Dedifferentiated amniotic fluid mesenchymal stem cell (primary cell): Measurements from ENCODE around the gene ZWILCH.
"Not testable (repeated sequence)": the region's sequence is repeated elsewhere in the genome, so short reads cannot be mapped to it uniquely, and the experiment has no call there.

Experiments used
- DNase-seq: peaks from one replicate; pipeline ENCODE4 v3.0.0-alpha.2; 2016; ENCODE audit errors: extremely low spot score

The ZWILCH gene

GRCh38 chr15:66581972-66582537 is 76.9 kb downstream of the ZWILCH start:
- DNase-seq: no peak

GRCh38 chr15:66586155-66586976 is 81.2 kb downstream of the ZWILCH start:
- no peak for DNase-seq

GRCh38 chr15:66587020-66587419 is 81.9 kb downstream of the ZWILCH start:
- no peak for DNase-seq

- no peak for DNase-seq
Measured at GRCh38 chr15:66587749-66588148, 82.6 kb downstream of the ZWILCH start.

- DNase-seq: no peak
Measured at GRCh38 chr15:66588537-66588936, 83.4 kb downstream of the ZWILCH start.

GRCh38 chr15:66588971-66589370 is 83.8 kb downstream of the ZWILCH start:
- no peak for DNase-seq

- not testable (repeated sequence) for DNase-seq
Measured at GRCh38 chr15:66589429-66589828, 84.3 kb downstream of the ZWILCH start.

- DNase-seq: no peak
Measured at GRCh38 chr15:66590435-66590834, 85.3 kb downstream of the ZWILCH start.

- DNase-seq: no peak
Measured at GRCh38 chr15:66591322-66591862, 86.3 kb downstream of the ZWILCH start.

- DNase-seq: no peak
Measured at GRCh38 chr15:66592505-66593218, 87.5 kb downstream of the ZWILCH start.

- DNase-seq: no peak
Measured at GRCh38 chr15:66593219-66593780, 88.2 kb downstream of the ZWILCH start.

- no peak for DNase-seq
Measured at GRCh38 chr15:66594344-66594743, 89.2 kb downstream of the ZWILCH start.

GRCh38 chr15:66594836-66595235 is 89.7 kb downstream of the ZWILCH start:
- no peak for DNase-seq

- no peak for DNase-seq
Measured at GRCh38 chr15:66595332-66595731, 90.2 kb downstream of the ZWILCH start.

GRCh38 chr15:66595931-66596545 is 90.9 kb downstream of the ZWILCH start:
- DNase-seq: peak; percentile 18

- DNase-seq: no peak
Measured at GRCh38 chr15:66598095-66598815, 93.1 kb downstream of the ZWILCH start.
